PC-9 (cell line): ENCODE data around the gene ZWILCH. TPM values are rescaled to one million over a fixed set of nuclear protein-coding genes. Genes with fewer than 3 reads are reported as not detected.

Experiments used
- BruUV-seq: library from RNA; stranded (reverse); fragments of 400-500 nt; replicated peaks from 2 replicates; lab custom pipeline; 2021; lab: Mats Ljungman, UMichigan
- CTCF ChIA-PET: fragments of 300-600 bp; sonication (Branson Sonifier 250); formaldehyde crosslinking; loops from one replicate; lab custom pipeline; 2022; ENCODE audit warnings: antibody characterized with exemption; lab: Charles Lee
- POLR2A ChIA-PET: fragments of 300-600 bp; sonication (Branson Sonifier 250); formaldehyde crosslinking; loops from one replicate; lab custom pipeline; 2022; ENCODE audit warnings: antibody characterized with exemption; ENCODE audit not compliant: unreplicated experiment; lab: Charles Lee
- DNase-seq, 2 experiments: peaks; one replicate each; pipeline versions ENCODE4 v3.0.0 to v3.0.0-alpha.2; 2015 to 2022; ENCODE audit warnings: mixed read lengths in 1 of 2
- H2AFZ ChIP-seq: fragments of 200-600 bp; sonication (generic); 2 replicates; pipeline ENCODE4 v1.8.1; 2017; ENCODE audit warnings: antibody characterized with exemption
- H3F3A ChIP-seq: fragments of 200-600 bp; sonication (generic); 2 replicates; pipeline ENCODE4 v1.8.1; 2017; ENCODE audit warnings: antibody characterized with exemption, mild to moderate bottlenecking, low read depth; ENCODE audit not compliant: insufficient read depth
- H3K27ac ChIP-seq: fragments of 200-600 bp; sonication (generic); 2 replicates; pipeline ENCODE4 v1.6.1; 2016; ENCODE audit warnings: mixed run types
- H3K27me3 ChIP-seq: fragments of 200-600 bp; sonication (generic); 2 replicates; pipeline ENCODE4 v1.6.1; 2016; ENCODE audit warnings: low read depth, mixed run types; ENCODE audit not compliant: insufficient read depth
- H3K36me3 ChIP-seq: fragments of 200-600 bp; sonication (generic); 2 replicates; pipeline ENCODE4 v1.6.1; 2016; ENCODE audit warnings: low read depth, mixed run types
- H3K4me1 ChIP-seq: fragments of 200-600 bp; sonication (generic); replicated peaks from 2 replicates; pipeline ENCODE4 v1.6.1; 2016; ENCODE audit warnings: mixed run types; ENCODE audit not compliant: insufficient read depth
- H3K4me2 ChIP-seq: fragments of 200-600 bp; sonication (generic); 2 replicates; pipeline ENCODE4 v1.6.1; 2017; ENCODE audit warnings: mixed run types
- H3K4me3 ChIP-seq: fragments of 200-600 bp; sonication (generic); 2 replicates; pipeline ENCODE4 v1.6.1; 2016; ENCODE audit warnings: mixed run types
- H3K79me2 ChIP-seq: fragments of 200-600 bp; sonication (generic); 2 replicates; pipeline ENCODE4 v1.6.1; 2017; ENCODE audit warnings: low read depth, mixed run types
- H3K9me2 ChIP-seq: fragments of 200-600 bp; sonication (generic); 2 replicates; pipeline ENCODE4 v1.8.1; 2017; ENCODE audit warnings: mild to moderate bottlenecking; ENCODE audit not compliant: insufficient read depth
- H3K9me3 ChIP-seq: fragments of 200-600 bp; sonication (generic); 2 replicates; pipeline ENCODE4 v1.8.1; 2016; ENCODE audit warnings: low read depth; ENCODE audit not compliant: insufficient read depth
- H4K20me1 ChIP-seq: fragments of 200-600 bp; sonication (generic); 2 replicates; pipeline ENCODE4 v1.8.1; 2017; ENCODE audit not compliant: insufficient read depth
- EZH2 ChIP-seq: fragments of 200-600 bp; sonication (generic); IDR thresholded peaks from 2 replicates; pipeline ENCODE4 v1.8.0; 2017; ENCODE audit warnings: antibody characterized with exemption, low read depth
- intact Hi-C: fragments of 100-400 bp; cut with micrococcal nuclease; formaldehyde crosslinking; loops from one replicate; pipeline ENCODE4 v1.10.0; 2022; ENCODE audit not compliant: unreplicated experiment
- total RNA-seq: library from RNA; stranded (reverse); gene quantifications from 2 replicates; pipeline ENCODE4 v1.2.3, GENCODE V29; 2021
- TF ChIP-seq, protein P1 (sequence below): fragments of 200-600 bp; sonication (generic); conservative IDR thresholded peaks from 2 replicates; pipeline ENCODE4 v1.6.1; 2017; ENCODE audit warnings: mixed run types, antibody characterized with exemption, mild to moderate bottlenecking, moderate library complexity

Gene ZWILCH
- total RNA-seq, 1 experiment from 2014 or later: 26.3 TPM

DNA sequence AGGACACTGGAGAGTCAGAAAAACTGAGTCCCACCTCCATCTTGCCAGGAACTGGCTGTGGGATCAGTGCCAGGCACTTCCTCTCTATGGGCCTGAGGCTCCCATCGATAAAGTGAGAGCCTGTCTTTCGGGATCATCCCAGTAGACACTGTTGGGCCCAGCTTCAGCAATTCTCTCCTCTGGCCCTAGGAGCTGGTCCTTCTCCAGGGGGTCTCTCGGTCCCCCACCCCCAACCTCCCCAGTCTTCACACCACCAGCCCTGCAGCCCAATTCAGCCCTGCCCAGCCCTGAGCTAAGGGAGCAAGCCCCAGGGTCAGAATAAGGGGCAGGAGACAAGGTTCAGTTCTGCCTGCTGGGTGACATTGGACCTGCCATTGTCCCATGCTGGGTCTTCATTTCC is 65.2 kb downstream of the ZWILCH start:
- no peaks in the 10 kb centered on the region for H3F3A ChIP-seq
- H3K9me3 ChIP-seq: no peaks in the 10 kb centered on the region
- TF ChIP-seq, protein P1, sequence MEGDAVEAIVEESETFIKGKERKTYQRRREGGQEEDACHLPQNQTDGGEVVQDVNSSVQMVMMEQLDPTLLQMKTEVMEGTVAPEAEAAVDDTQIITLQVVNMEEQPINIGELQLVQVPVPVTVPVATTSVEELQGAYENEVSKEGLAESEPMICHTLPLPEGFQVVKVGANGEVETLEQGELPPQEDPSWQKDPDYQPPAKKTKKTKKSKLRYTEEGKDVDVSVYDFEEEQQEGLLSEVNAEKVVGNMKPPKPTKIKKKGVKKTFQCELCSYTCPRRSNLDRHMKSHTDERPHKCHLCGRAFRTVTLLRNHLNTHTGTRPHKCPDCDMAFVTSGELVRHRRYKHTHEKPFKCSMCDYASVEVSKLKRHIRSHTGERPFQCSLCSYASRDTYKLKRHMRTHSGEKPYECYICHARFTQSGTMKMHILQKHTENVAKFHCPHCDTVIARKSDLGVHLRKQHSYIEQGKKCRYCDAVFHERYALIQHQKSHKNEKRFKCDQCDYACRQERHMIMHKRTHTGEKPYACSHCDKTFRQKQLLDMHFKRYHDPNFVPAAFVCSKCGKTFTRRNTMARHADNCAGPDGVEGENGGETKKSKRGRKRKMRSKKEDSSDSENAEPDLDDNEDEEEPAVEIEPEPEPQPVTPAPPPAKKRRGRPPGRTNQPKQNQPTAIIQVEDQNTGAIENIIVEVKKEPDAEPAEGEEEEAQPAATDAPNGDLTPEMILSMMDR: no peak
- TF ChIP-seq EZH2: no peak
- intact Hi-C loops: no loop called here
- H3K27ac ChIP-seq: no peak overlapping the region
- H3K4me1 ChIP-seq: no peaks in the 10 kb centered on the region
- H3K4me3 ChIP-seq: no peak overlapping the region
- no peaks in the 10 kb centered on the region for H3K36me3 ChIP-seq
- no peaks in the 10 kb centered on the region for H3K27me3 ChIP-seq
- ChIA-PET POLR2A (no interaction called here), CTCF (no interaction called here)
- H4K20me1 ChIP-seq: no peaks in the 10 kb centered on the region
- no peak overlapping the region for H2AFZ ChIP-seq
- no peak overlapping the region for H3K4me2 ChIP-seq
- DNase-seq: no peak
- H3K79me2 ChIP-seq: no peaks in the 10 kb centered on the region
- H3K9me2 ChIP-seq: no peaks in the 10 kb centered on the region
- BruUV-seq: no TSS peak

DNA sequence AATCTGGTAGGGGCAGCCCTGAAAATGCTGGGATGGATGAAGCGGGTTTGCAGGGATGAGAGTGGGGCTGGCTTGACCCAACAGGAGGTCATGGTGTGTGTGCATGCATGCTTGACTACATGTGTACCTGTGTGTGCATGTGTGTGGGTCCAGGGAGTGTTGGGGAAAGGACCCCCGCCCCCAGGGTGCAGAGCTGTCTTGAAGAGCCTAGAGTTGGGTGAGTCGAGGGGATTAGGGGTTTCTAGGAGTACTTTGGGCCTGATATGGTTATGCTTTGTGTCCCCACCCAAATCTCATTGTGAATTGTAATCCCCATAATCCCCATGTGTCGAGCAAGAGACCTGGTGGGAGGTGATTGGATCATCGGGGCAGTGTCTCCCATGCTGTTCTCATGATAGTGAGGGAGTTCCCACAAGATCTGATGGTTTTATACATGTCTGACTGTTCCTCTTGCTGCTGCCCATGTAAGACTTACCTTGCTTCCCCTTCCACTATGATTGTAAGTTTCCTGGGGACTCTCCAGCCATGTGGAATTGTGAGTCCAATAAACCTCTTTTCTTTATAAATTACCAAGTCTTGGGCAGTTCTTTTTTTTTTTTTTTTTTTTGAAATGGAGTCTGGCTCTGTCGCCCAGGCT is 65.8 kb downstream of the ZWILCH start:
- H3K79me2 ChIP-seq: no peaks in the 10 kb centered on the region
- TF ChIP-seq, protein P1: no peak
- TF ChIP-seq EZH2: no peak
- no peaks in the 10 kb centered on the region for H3K27me3 ChIP-seq
- H2AFZ ChIP-seq: no peak overlapping the region
- H4K20me1 ChIP-seq: no peaks in the 10 kb centered on the region
- H3K4me2 ChIP-seq: no peak overlapping the region
- ChIA-PET CTCF (interaction anchor here (0.7 kb wide), 1 partner anchor 10 kb away, joined by 9 read pairs; no protein-coding TSS in a partner anchor), POLR2A (interaction anchor here (0.6 kb wide), 1 partner anchor 604 kb away, joined by 4 read pairs; no protein-coding TSS in a partner anchor)
- no peaks in the 10 kb centered on the region for H3K9me2 ChIP-seq
- DNase-seq: no peak
- H3K4me1 ChIP-seq: no peaks in the 10 kb centered on the region
- no peaks in the 10 kb centered on the region for H3K36me3 ChIP-seq
- no peak overlapping the region for H3K4me3 ChIP-seq
- no peaks in the 10 kb centered on the region for H3F3A ChIP-seq
- BruUV-seq: no TSS peak
- H3K27ac ChIP-seq: no peak overlapping the region
- H3K9me3 ChIP-seq: no peaks in the 10 kb centered on the region
- intact Hi-C loops: no loop called here

DNA sequence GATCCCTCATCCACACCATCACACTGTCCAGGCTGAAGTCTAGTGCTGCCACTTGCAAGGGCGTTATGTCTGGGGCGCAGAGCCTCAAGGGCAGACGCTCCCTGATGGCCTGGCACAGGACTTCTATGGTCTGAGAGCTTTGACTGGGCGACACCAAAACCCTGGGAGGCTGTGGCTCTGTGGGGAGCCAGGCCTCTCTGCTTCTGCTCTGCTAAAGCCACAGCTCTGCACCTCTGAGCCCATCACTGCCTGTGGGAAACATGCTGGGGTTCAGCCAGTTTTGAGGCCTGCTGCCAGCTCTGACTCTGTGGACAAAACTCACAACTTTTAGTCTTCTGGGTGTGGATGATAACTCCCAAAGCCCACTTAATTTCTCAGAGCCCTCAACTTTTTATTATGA is 67.0 kb downstream of the ZWILCH start:
- no TSS peak for BruUV-seq
- DNase-seq: no peak
- Histone ChIP-seq H3K4me1 (no peaks in the 10 kb centered on the region), H3K36me3 (no peaks in the 10 kb centered on the region), H3F3A (no peaks in the 10 kb centered on the region), H3K9me3 (no peaks in the 10 kb centered on the region), H3K79me2 (no peaks in the 10 kb centered on the region), H3K27ac (no peak overlapping the region), H3K4me2 (no peak overlapping the region), H4K20me1 (no peaks in the 10 kb centered on the region), H2AFZ (no peak overlapping the region), H3K27me3 (no peaks in the 10 kb centered on the region), H3K4me3 (no peak overlapping the region), H3K9me2 (no peaks in the 10 kb centered on the region)
- no peak for TF ChIP-seq EZH2
- TF ChIP-seq, protein P1: no peak
- POLR2A ChIA-PET: no interaction called here
- intact Hi-C loops: no loop called here
- CTCF ChIA-PET: no interaction called here
